ENCODE data around the gene FARS2. TPM values are rescaled to one million over a fixed set of nuclear protein-coding genes. Genes with fewer than 3 reads are reported as not detected.

The FARS2 gene
- total RNA-seq, 1 donor from 2014 or later: 19.9 TPM

DNA sequence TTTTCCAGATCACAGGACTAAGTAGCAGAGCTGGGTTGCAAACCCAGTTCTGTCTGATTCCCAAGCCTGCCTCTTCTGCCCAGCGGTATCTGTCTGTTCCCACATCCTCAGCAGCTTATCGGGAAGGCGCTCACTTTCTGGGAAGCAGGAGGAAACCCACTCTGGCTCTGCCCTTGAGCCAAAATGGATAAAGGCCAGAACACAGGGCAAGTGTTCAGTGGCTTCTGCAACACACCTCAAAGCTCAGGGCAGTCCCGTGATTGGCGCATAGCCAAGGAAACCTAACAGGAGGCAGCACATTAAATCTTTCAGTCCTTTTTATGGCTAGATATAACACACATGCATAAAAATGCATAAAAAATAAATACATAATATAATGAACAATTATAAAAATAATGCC is 483.2 kb downstream of the FARS2 start:
- TF ChIP-seq, protein P1, sequence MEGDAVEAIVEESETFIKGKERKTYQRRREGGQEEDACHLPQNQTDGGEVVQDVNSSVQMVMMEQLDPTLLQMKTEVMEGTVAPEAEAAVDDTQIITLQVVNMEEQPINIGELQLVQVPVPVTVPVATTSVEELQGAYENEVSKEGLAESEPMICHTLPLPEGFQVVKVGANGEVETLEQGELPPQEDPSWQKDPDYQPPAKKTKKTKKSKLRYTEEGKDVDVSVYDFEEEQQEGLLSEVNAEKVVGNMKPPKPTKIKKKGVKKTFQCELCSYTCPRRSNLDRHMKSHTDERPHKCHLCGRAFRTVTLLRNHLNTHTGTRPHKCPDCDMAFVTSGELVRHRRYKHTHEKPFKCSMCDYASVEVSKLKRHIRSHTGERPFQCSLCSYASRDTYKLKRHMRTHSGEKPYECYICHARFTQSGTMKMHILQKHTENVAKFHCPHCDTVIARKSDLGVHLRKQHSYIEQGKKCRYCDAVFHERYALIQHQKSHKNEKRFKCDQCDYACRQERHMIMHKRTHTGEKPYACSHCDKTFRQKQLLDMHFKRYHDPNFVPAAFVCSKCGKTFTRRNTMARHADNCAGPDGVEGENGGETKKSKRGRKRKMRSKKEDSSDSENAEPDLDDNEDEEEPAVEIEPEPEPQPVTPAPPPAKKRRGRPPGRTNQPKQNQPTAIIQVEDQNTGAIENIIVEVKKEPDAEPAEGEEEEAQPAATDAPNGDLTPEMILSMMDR (IDR thresholded peaks at IDR 0.05; ENCODE audit: unreplicated experiment): no peak
- H3K27me3 Mint-ChIP-seq (ENCODE audit: low read depth): no peaks in the 10 kb centered on the region

DNA sequence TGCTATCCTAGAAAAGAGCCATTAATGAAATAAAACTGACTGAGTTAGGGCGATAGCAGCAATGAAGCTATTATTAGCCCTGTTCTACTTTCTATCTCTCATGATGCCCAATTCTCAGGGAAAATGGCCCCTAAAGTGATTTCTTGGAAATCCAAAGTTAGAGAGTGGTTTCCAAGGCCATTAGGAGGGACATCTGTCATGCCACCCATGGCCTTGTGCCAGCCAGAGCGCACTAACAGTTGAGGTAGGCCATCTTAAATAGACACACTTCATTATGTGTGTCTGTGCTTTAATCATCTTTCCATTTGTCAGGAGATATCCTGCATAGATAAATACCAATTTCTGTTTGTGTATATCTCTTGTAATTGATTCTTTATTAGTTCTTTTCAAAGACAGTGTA is 483.8 kb downstream of the FARS2 start:
- no peak overlapping the region for H3K27ac Mint-ChIP-seq
- H3K4me3 Mint-ChIP-seq: no peak overlapping the region
- TF ChIP-seq, protein P1 (IDR thresholded peaks at IDR 0.05; ENCODE audit: unreplicated experiment): no peak
- peaks cover 9% of the 10 kb centered on the region for H3K4me1 Mint-ChIP-seq
- no peaks in the 10 kb centered on the region for H3K9me3 Mint-ChIP-seq
- H3K36me3 Mint-ChIP-seq: no peaks in the 10 kb centered on the region
- H3K27me3 Mint-ChIP-seq (ENCODE audit: low read depth): no peaks in the 10 kb centered on the region
- no peak for DNase-seq (ENCODE audit: low spot score in 2 of 2, unreplicated experiment in 2 of 2)

More for the DNA sequence above, 483.2 kb downstream of the FARS2 start:
- no peaks in the 10 kb centered on the region for H3K36me3 Mint-ChIP-seq
- no peak for DNase-seq (ENCODE audit: low spot score in 2 of 2, unreplicated experiment in 2 of 2)
- no peaks in the 10 kb centered on the region for H3K9me3 Mint-ChIP-seq
- peaks cover 5% of the 10 kb centered on the region for H3K4me1 Mint-ChIP-seq
- no peak overlapping the region for H3K27ac Mint-ChIP-seq
- no peak overlapping the region for H3K4me3 Mint-ChIP-seq

DNA sequence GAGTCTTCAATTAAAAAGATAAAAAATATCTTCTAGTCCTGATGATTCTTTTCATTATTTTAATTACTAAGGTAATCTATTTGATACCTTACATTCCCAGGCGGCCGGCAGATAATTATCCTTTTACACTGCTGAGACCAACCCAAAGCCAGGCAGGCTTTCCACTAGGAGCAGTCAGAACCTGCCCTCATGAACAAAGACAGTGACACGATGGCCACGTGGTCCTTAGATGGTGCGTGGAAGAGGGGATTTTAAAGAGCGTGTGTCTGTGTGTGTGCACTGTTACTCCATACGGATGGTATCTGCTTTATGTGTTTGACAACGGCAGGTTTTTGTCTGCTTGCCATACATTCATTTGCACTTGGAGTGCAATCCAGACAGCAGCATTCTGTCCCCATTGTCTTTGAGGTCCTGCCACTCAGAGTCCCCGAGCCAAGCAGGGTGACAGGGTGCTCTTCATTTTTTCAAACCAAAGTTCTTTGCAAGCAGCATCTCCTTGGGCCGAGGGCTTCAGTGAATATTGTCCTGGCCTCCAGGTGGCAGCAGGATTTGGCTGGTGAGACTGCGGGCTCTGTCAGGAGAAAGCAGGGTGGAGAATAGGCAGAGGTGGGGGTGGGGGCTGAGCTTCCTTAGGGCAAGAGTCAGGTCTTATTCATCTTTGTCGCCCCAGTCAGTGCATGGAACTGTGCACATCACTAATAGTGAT is 484.9 kb downstream of the FARS2 start:
- TF ChIP-seq, protein P1 (IDR thresholded peaks at IDR 0.05; ENCODE audit: unreplicated experiment): no peak
- H3K9me3 Mint-ChIP-seq: no peaks in the 10 kb centered on the region
- DNase-seq (ENCODE audit: low spot score in 2 of 2, unreplicated experiment in 2 of 2): no peak
- no peaks in the 10 kb centered on the region for H3K36me3 Mint-ChIP-seq
- no peak overlapping the region for H3K27ac Mint-ChIP-seq
- no peaks in the 10 kb centered on the region for H3K27me3 Mint-ChIP-seq (ENCODE audit: low read depth)
- H3K4me3 Mint-ChIP-seq: no peak overlapping the region
- peaks cover 10% of the 10 kb centered on the region for H3K4me1 Mint-ChIP-seq

DNA sequence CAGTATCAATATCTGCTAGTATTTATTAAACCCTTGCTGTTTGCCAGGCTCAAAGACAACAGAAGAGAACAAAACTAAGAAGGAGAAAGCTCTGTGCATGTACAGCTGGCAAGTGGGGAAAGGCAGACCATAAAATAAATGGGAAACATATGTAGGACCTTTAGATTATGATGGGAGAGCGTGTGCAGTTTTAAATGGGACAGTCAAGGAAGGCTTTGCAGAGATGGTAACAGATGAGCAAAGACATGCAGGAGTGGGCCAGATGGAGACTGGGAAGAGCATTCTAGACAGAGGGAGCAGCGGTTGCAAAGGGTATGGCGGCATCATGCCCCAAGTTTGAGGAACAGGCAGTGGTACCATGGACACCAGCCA is 485.4 kb downstream of the FARS2 start:
- TF ChIP-seq, protein P1 (IDR thresholded peaks at IDR 0.05; ENCODE audit: unreplicated experiment): no peak
- no peaks in the 10 kb centered on the region for H3K36me3 Mint-ChIP-seq
- no peak overlapping the region for H3K27ac Mint-ChIP-seq
- H3K4me3 Mint-ChIP-seq: no peak overlapping the region
- no peaks in the 10 kb centered on the region for H3K9me3 Mint-ChIP-seq
- no peak for DNase-seq (ENCODE audit: low spot score in 2 of 2, unreplicated experiment in 2 of 2)
- H3K4me1 Mint-ChIP-seq: peaks cover 15% of the 10 kb centered on the region
- H3K27me3 Mint-ChIP-seq (ENCODE audit: low read depth): no peaks in the 10 kb centered on the region

DNA sequence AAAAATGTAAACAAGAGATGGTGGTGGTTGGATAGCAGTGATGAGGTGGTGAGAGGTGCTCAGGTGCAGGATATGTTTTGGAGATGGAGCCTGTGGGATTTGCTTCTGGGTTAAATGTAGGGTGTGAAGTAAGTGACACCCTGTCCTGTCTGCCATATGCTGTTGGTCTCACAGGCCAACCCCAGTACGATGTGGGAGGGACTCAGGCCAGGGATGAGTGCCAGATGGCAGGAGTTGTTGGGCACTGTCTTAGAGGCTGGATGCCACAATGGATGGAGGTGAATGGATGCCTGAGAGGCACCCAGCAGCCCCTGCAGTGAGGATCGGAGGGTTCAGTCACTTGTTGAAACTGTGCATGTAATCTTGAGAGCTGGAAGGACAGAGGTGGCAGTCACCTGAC is 486.1 kb downstream of the FARS2 start:
- Mint-ChIP-seq H3K36me3 (no peaks in the 10 kb centered on the region), H3K27ac (no peak overlapping the region), H3K4me3 (no peak overlapping the region), H3K27me3 (ENCODE audit: low read depth) (no peaks in the 10 kb centered on the region), H3K9me3 (no peaks in the 10 kb centered on the region), H3K4me1 (peaks cover 21% of the 10 kb centered on the region)
- TF ChIP-seq, protein P1 (IDR thresholded peaks at IDR 0.05; ENCODE audit: unreplicated experiment): no peak
- no peak for DNase-seq (ENCODE audit: low spot score in 2 of 2, unreplicated experiment in 2 of 2)

Measured in mesothelial cell of epicardium (in vitro differentiated cells).